IMR-90 (cell line): Measurements from ENCODE around the gene SSBP3. TPM values are rescaled to one million over a fixed set of nuclear protein-coding genes. Genes with fewer than 3 reads are reported as not detected.

Experiments
- ATAC-seq: fragments of 200-7000 bp; cut with Tn5 transposase; 2 replicates; pipeline ENCODE4 v1.9.1; 2020; ENCODE audit warnings: low read depth, mild to moderate bottlenecking, moderate library complexity
- BruUV-seq: library from RNA; stranded (reverse); fragments of 400-500 nt; replicated peaks from 2 replicates; lab custom pipeline; 2021; lab: Mats Ljungman, UMichigan
- CTCF ChIA-PET: fragments of 300-600 bp; formaldehyde crosslinking; extraction: SDS; loops from one replicate; lab custom pipeline; 2021; ENCODE audit warnings: antibody characterized with exemption; lab: Yijun Ruan, JAX
- POLR2A ChIA-PET: fragments of 300-600 bp; sonication (Branson Sonifier 250); formaldehyde crosslinking; loops from one replicate; lab custom pipeline; 2022; ENCODE audit warnings: antibody characterized with exemption; ENCODE audit not compliant: unreplicated experiment; lab: Charles Lee
- DNase-seq: peaks from one replicate; pipeline ENCODE4 v3.0.0; 2013
- H2AFZ ChIP-seq: replicated peaks from 2 replicates; pipeline ENCODE3; 2013; ENCODE audit warnings: low read length, mild to moderate bottlenecking; ENCODE audit not compliant: poor library complexity
- H2AK5ac ChIP-seq: 2 replicates; pipeline ENCODE4 v1.6.1; 2013; ENCODE audit warnings: low read depth, low read length, inconsistent platforms
- H2AK9ac ChIP-seq: replicated peaks from 2 replicates; pipeline ENCODE3; 2013; ENCODE audit warnings: mild to moderate bottlenecking, low read depth, low read length, moderate library complexity; ENCODE audit not compliant: poor library complexity
- H2BK120ac ChIP-seq: 2 replicates; pipeline ENCODE4 v1.6.1; 2013; ENCODE audit warnings: low read depth, low read length, inconsistent platforms
- H2BK15ac ChIP-seq: 3 replicates; pipeline ENCODE4 v1.6.1; 2013; ENCODE audit warnings: low read depth, low read length, inconsistent platforms
- H2BK20ac ChIP-seq: 2 replicates; pipeline ENCODE4 v1.6.1; 2013; ENCODE audit warnings: low read depth, mild to moderate bottlenecking, inconsistent platforms, low read length, moderate library complexity
- H2BK5ac ChIP-seq: 2 replicates; pipeline ENCODE4 v1.6.1; 2013; ENCODE audit warnings: mild to moderate bottlenecking, low read depth, low read length, inconsistent platforms; ENCODE audit not compliant: poor library complexity, severe bottlenecking
- H3K14ac ChIP-seq: replicated peaks from 2 replicates; pipeline ENCODE4 v1.6.1; 2013; ENCODE audit warnings: low read depth, low read length, inconsistent platforms
- H3K18ac ChIP-seq: 2 replicates; pipeline ENCODE4 v1.6.1; 2013; ENCODE audit warnings: low read depth, low read length, control low read depth
- H3K23ac ChIP-seq: 2 replicates; pipeline ENCODE4 v1.6.1; 2013; ENCODE audit warnings: low read depth, low read length, inconsistent platforms
- H3K27ac ChIP-seq: 2 replicates; pipeline ENCODE4 v1.5.1; 2013; ENCODE audit warnings: mild to moderate bottlenecking, control low read depth, low read length; ENCODE audit not compliant: insufficient read depth
- H3K27me3 ChIP-seq: 2 replicates; pipeline ENCODE4 v1.6.1; 2013; ENCODE audit warnings: low read length; ENCODE audit not compliant: control insufficient read depth, insufficient read depth
- H3K36me3 ChIP-seq: 2 replicates; pipeline ENCODE4 v1.6.1; 2013; ENCODE audit warnings: low read length, mixed read lengths; ENCODE audit not compliant: control insufficient read depth, insufficient read depth
- H3K4ac ChIP-seq: 2 replicates; pipeline ENCODE4 v1.6.1; 2013; ENCODE audit warnings: low read depth, low read length, inconsistent platforms
- H3K4me1 ChIP-seq: 2 replicates; pipeline ENCODE4 v1.6.1; 2013; ENCODE audit warnings: low read length, mixed read lengths; ENCODE audit not compliant: control insufficient read depth, insufficient read depth
- H3K4me2 ChIP-seq: 2 replicates; pipeline ENCODE4 v1.6.1; 2013; ENCODE audit warnings: low read depth, mild to moderate bottlenecking, control low read depth, low read length, moderate library complexity
- H3K4me3 ChIP-seq: 2 replicates; pipeline ENCODE4 v1.5.1; 2013; ENCODE audit warnings: low read depth, mild to moderate bottlenecking, control low read depth, low read length, moderate library complexity; ENCODE audit not compliant: insufficient read depth
- H3K56ac ChIP-seq: 2 replicates; pipeline ENCODE4 v1.6.1; 2013; ENCODE audit warnings: low read length, inconsistent platforms; ENCODE audit not compliant: insufficient read depth; ENCODE audit errors: extremely low read depth
- H3K79me1 ChIP-seq, 2 experiments: 2 replicates each; pipeline ENCODE4 v1.6.1; 2013; ENCODE audit warnings: low read length in 2 of 2, inconsistent platforms in 1 of 2, low read depth in 1 of 2
- H3K9ac ChIP-seq: 2 replicates; pipeline ENCODE4 v1.6.1; 2013; ENCODE audit warnings: low read depth, low read length, control low read depth
- H3K9me1 ChIP-seq: 2 replicates; pipeline ENCODE4 v1.6.1; 2013; ENCODE audit warnings: low read length, inconsistent platforms; ENCODE audit not compliant: insufficient read depth
- H3K9me3 ChIP-seq: 2 replicates; pipeline ENCODE4 v1.6.1; 2013; ENCODE audit warnings: low read length; ENCODE audit not compliant: control insufficient read depth, insufficient read depth
- H4K20me1 ChIP-seq: 2 replicates; pipeline ENCODE4 v1.6.1; 2013; ENCODE audit warnings: low read length, inconsistent platforms; ENCODE audit not compliant: insufficient read depth
- H4K5ac ChIP-seq: 2 replicates; pipeline ENCODE4 v1.6.1; 2013; ENCODE audit warnings: mild to moderate bottlenecking, low read depth, low read length, control low read depth
- H4K8ac ChIP-seq, 2 experiments: 2 replicates each; pipeline ENCODE4 v1.6.1; 2013; ENCODE audit warnings: low read depth in 2 of 2, low read length in 2 of 2, control low read depth in 1 of 2, inconsistent platforms in 1 of 2
- H4K91ac ChIP-seq: 2 replicates; pipeline ENCODE4 v1.6.1; 2013; ENCODE audit warnings: low read depth, low read length, inconsistent platforms; ENCODE audit not compliant: insufficient read depth
- BHLHE40 ChIP-seq: fragments of 150-350 bp; IDR thresholded peaks from 2 replicates; pipeline ENCODE4 v1.6.1; 2016; ENCODE audit warnings: mild to moderate bottlenecking, low read depth, low read length
- MAFK ChIP-seq: IDR thresholded peaks from 2 replicates; pipeline ENCODE4 v1.6.1; 2012; ENCODE audit warnings: low read depth, low read length, improper control_type of control experiment
- MAZ ChIP-seq: IDR thresholded peaks from 2 replicates; pipeline ENCODE4 v1.6.1; 2012; ENCODE audit warnings: low read depth, mild to moderate bottlenecking, low read length, improper control_type of control experiment, moderate library complexity, borderline replicate concordance
- RCOR1 ChIP-seq: IDR thresholded peaks from 2 replicates; pipeline ENCODE4 v1.6.1; 2012; ENCODE audit warnings: mild to moderate bottlenecking, low read length, improper control_type of control experiment; ENCODE audit not compliant: insufficient replicate concordance
- RFX5 ChIP-seq: IDR thresholded peaks from 2 replicates; pipeline ENCODE4 v1.8.0; 2012; ENCODE audit warnings: low read depth, mild to moderate bottlenecking, low read length, moderate library complexity
- WGBS, 2 experiments: methylation state at CpG; one replicate each; pipeline versions ENCODE4 v1.1.5 to v1.1.7; 2013; ENCODE audit warnings: missing lambda C conversion rate in 2 of 2; ENCODE audit not compliant: insufficient read length in 1 of 2; ENCODE audit errors: extremely low coverage in 2 of 2; 5-methylcytosine and 5-hydroxymethylcytosine counted together
- dilution Hi-C: fragments of 300-500 bp; cut with HindIII; formaldehyde crosslinking; loops from one replicate; pipeline ENCODE4 v1.14.3; 2018; ENCODE audit warnings: low sequenced_read_pairs; ENCODE audit not compliant: unreplicated experiment
- in situ Hi-C: fragments of 300-500 bp; cut with MboI; formaldehyde crosslinking; loops from 3 replicates; pipeline ENCODE4 v1.14.3; 2019; ENCODE audit warnings: low sequenced_read_pairs, inconsistent platforms, mixed read lengths
- intact Hi-C: fragments of 100-400 bp; cut with micrococcal nuclease; formaldehyde crosslinking; loops from 2 replicates; pipeline ENCODE4 v1.10.0; 2022
- polyA plus RNA-seq, 3 experiments: library from polyadenylated mRNA; depleted of rRNA; stranded (reverse); fragments of >200 nt; gene quantifications; 2 replicates each; pipeline ENCODE4 v1.2.3, GENCODE V29; 2012; ENCODE audit warnings: low replicate concordance in 1 of 3
- total RNA-seq: library from RNA; depleted of rRNA; stranded (reverse); fragments of >200 nt; gene quantifications from 2 replicates; pipeline ENCODE4 v1.2.3, GENCODE V29; 2012

Gene SSBP3
- total and polyA plus RNA-seq, 2 of the 4 experiments (the other 2 are of a cell fraction): 10.9 to 39.6 TPM

- ATAC-seq: no peak
Measured at GRCh38 chr1:54359393-54360162, 46.6 kb downstream of the SSBP3 start.

More at GRCh38 chr1:54359393-54360162, 46.6 kb downstream of the SSBP3 start:
- Histone ChIP-seq H2AK5ac (no peak overlapping the region), H3K4me3 (no peak overlapping the region), H3K27ac (no peak overlapping the region), H3K9me3 (no peaks in the 10 kb centered on the region), H4K8ac (no peak overlapping the region), H3K9me1 (peaks cover 20% of the 10 kb centered on the region), H2AK9ac (no peak overlapping the region), H3K79me1 (peaks cover 38 to 87% of the 10 kb centered on the region in 2 experiments), H2BK15ac (no peak overlapping the region), H3K23ac (no peak overlapping the region), H2BK120ac (no peak overlapping the region), H2BK5ac (no peak overlapping the region), H3K14ac (no peak overlapping the region), H3K18ac (no peak overlapping the region), H3K4me1 (peaks cover 11% of the 10 kb centered on the region), H2AFZ (no peak overlapping the region), H4K91ac (no peak overlapping the region), H3K4me2 (no peak overlapping the region), H4K20me1 (peaks cover 45% of the 10 kb centered on the region), H3K27me3 (no peaks in the 10 kb centered on the region), H2BK20ac (no peak overlapping the region), H3K4ac (no peak overlapping the region), H3K56ac (no peak overlapping the region), H3K36me3 (peaks cover 13% of the 10 kb centered on the region), H3K9ac (no peak overlapping the region), H4K5ac (no peak overlapping the region)
- BruUV-seq: no TSS peak
- in situ Hi-C loops (no loop called here), dilution Hi-C loops (no loop called here), intact Hi-C loops (no loop called here)
- ChIA-PET CTCF (no interaction called here), POLR2A (no interaction called here)
- WGBS, 2 experiments: no CpG with 5 or more reads among the region's 9 CpGs
- DNase-seq: no peak
- TF ChIP-seq MAZ (no peak), RCOR1 (no peak), MAFK (no peak), RFX5 (no peak), BHLHE40 (no peak)
